K562 (cell line): ENCODE measurements around the gene TMEM184B. TPM values are rescaled to one million over a fixed set of nuclear protein-coding genes. Genes with fewer than 3 reads are reported as not detected.

Source experiments
- FOXK2 ChIP-seq, 2 experiments: fragments of 450-650 bp; IDR thresholded peaks in 1 of 2; conservative IDR thresholded peaks in 1 of 2; 2 replicates each; pipeline ENCODE4 v1.6.1; 2016; ENCODE audit warnings: low read depth in 2 of 2, mild to moderate bottlenecking in 1 of 2
- HDAC8 ChIP-seq: fragments of 450-650 bp; IDR thresholded peaks from 2 replicates; pipeline ENCODE4 v1.6.1; 2016; ENCODE audit warnings: mild to moderate bottlenecking, missing genetic modification characterization, moderate library complexity, missing compliant biosample characterization
- MECOM ChIP-seq: fragments of 250-450 bp; sonication (Bioruptor Pico); IDR thresholded peaks from 2 replicates; pipeline ENCODE4 v1.8.0; 2022; ENCODE audit warnings: inconsistent platforms
- MGA ChIP-seq: fragments of 450-650 bp; IDR thresholded peaks from 2 replicates; pipeline ENCODE4 v1.6.1; 2016; ENCODE audit warnings: mild to moderate bottlenecking, moderate library complexity
- NKRF ChIP-seq: fragments of 450-650 bp; IDR thresholded peaks from 2 replicates; pipeline ENCODE4 v1.6.1; 2016; ENCODE audit warnings: borderline replicate concordance
- RBM25 ChIP-seq: fragments of 200-400 bp; formaldehyde crosslinking; IDR thresholded peaks from 2 replicates; pipeline ENCODE4 v1.6.1; 2018; ENCODE audit warnings: low read length, low read depth, moderate library complexity; ENCODE audit not compliant: severe bottlenecking
- ZBTB11 ChIP-seq, 3 experiments: fragments of 200-800 bp in 1 of 3; fragments of 250-450 bp in 1 of 3; fragments of 450-650 bp in 1 of 3; sonication (Bioruptor Pico) in 1 of 3; sonication (Bioruptor generic) in 1 of 3; formaldehyde crosslinking in 1 of 3; IDR thresholded peaks; 2 replicates each; pipeline versions ENCODE4 v1.6.1 to v1.8.0; 2016 to 2022; ENCODE audit warnings: mild to moderate bottlenecking in 2 of 3, missing genetic modification characterization in 2 of 3, missing compliant biosample characterization in 1 of 3, moderate library complexity in 1 of 3
- polyA plus RNA-seq, 8 experiments: library from polyadenylated mRNA; depleted of rRNA in 4 of 8; stranded (reverse) in 5 of 8; unstranded in 3 of 8; fragments of >200 nt; fragmentation: Nextera tagmentation in 2 of 8; fragmentation: Illumina TruSeq in 1 of 8; extraction: Ambion mirVana in 2 of 8; extraction: Trizol in 1 of 8; gene quantifications; 2 replicates each; pipeline versions ENCODE4 v1.2.1 to v1.2.3, GENCODE V29; 2011 to 2014; ENCODE audit warnings: inconsistent platforms in 1 of 8, missing spikeins in 1 of 8
- total RNA-seq, 7 experiments: library from RNA; depleted of rRNA in 6 of 7; stranded (reverse); fragments of >200 nt in 6 of 7; fragmentation: Illumina TruSeq in 2 of 7; extraction: Trizol in 2 of 7; gene quantifications; 2 replicates each; pipeline versions ENCODE4 v1.2.1 to v1.2.3, GENCODE V29; 2011 to 2021; ENCODE audit warnings: low replicate concordance in 1 of 7

The TMEM184B gene
- total and polyA plus RNA-seq, 9 of the 15 experiments (the other 6 are each of a cell fraction or from before 2014, with no cell fraction given), result 0.31 to 25.1 (median 6.2) TPM

DNA sequence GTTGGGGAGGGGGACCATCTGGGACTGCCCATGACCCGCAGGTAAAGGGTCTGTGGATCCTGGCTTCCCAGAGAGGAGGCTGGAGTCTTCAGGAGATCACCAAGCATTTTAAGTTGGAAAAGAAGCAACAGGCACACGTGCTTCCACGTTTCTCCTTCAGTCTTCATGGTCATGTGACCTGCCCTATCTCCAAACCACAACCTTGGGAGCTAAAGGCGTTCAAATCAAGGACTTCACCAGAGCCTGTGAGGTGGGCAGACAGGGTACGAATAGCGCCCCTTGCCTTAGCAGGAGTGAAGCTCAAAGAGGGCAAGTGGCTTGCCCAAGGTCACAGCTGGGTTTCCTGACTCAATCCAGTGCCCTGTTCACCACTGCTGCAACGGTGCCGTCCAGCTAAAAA lies 6.7 kb downstream of the TMEM184B start (continued):
- TF ChIP-seq ZBTB11 (CRISPR knock-in tag; IDR thresholded peaks at IDR 0.05) (0 out of 6 replicates have a peak, but pooled peaks of 1 of the 3 experiments have one; percentile 24), MGA (peak; percentile 97), HDAC8 (0 out of 2 replicates have a peak, but pooled peaks have one; percentile 56), FOXK2 (conservative IDR thresholded peaks at IDR 0.05 in 1 of 2, IDR thresholded peaks at IDR 0.05 in 1 of 2; ENCODE audit: low read depth in 2 of 2) (peak; percentile 48 to 85; a peak in 2 of 4 replicates), RBM25 (no peak), MECOM (CRISPR knock-in tag) (no peak), NKRF (peak; percentile 42; the same call in 1 of the 2 replicates)
